IPS-NIHi7 (cell line): ENCODE measurements around the gene LARP4.
"Not testable (repeated sequence)": the region's sequence is repeated elsewhere in the genome, so short reads cannot be mapped to it uniquely, and the experiment has no call there.

Experiments used
- DNase-seq: peaks from one replicate; pipeline ENCODE4 v3.0.0; 2012; ENCODE audit warnings: mixed read lengths; ENCODE audit errors: extremely low spot score

Gene LARP4

GRCh38 chr12:50482571-50482970, 81.9 kb downstream of the LARP4 start:
- no peak for DNase-seq

GRCh38 chr12:50483488-50483887, 82.8 kb downstream of the LARP4 start:
- no peak for DNase-seq

GRCh38 chr12:50488801-50489200, 88.1 kb downstream of the LARP4 start:
- DNase-seq, result no peak

GRCh38 chr12:50498119-50498518, 97.4 kb downstream of the LARP4 start:
- not testable (repeated sequence) for DNase-seq

- DNase-seq, result peak; percentile 93
Measured at GRCh38 chr12:50504798-50505674, 104.4 kb downstream of the LARP4 start, which contains the start of gene DIP2B. DIP2B (plus strand) TSS chr12:50504985; CDS start chr12:50505141, 156 bp downstream.

- DNase-seq, result no peak
Measured at GRCh38 chr12:50505675-50506530, 105.2 kb downstream of the LARP4 start.

- no peak for DNase-seq
Measured at GRCh38 chr12:50506753-50507473, 106.2 kb downstream of the LARP4 start.

- DNase-seq, result no peak
Measured at GRCh38 chr12:50507474-50507838, 106.8 kb downstream of the LARP4 start.

- no peak for DNase-seq
Measured at GRCh38 chr12:50507930-50508329, 107.2 kb downstream of the LARP4 start.

GRCh38 chr12:50508414-50508813, 107.7 kb downstream of the LARP4 start:
- no peak for DNase-seq

- no peak for DNase-seq
Measured at GRCh38 chr12:50508970-50509663, 108.4 kb downstream of the LARP4 start.

- DNase-seq, result no peak
Measured at GRCh38 chr12:50514526-50515276, 114.0 kb downstream of the LARP4 start.

GRCh38 chr12:50515587-50515986, 114.9 kb downstream of the LARP4 start:
- no peak for DNase-seq

- no peak for DNase-seq
Measured at GRCh38 chr12:50517421-50518048, 116.8 kb downstream of the LARP4 start.

GRCh38 chr12:50518090-50518489, 117.4 kb downstream of the LARP4 start:
- no peak for DNase-seq

GRCh38 chr12:50519353-50519752, 118.7 kb downstream of the LARP4 start:
- no peak for DNase-seq

GRCh38 chr12:50520416-50521207, 119.9 kb downstream of the LARP4 start:
- no peak for DNase-seq

- not testable (repeated sequence) for DNase-seq
Measured at GRCh38 chr12:50521781-50522180, 121.1 kb downstream of the LARP4 start.

GRCh38 chr12:50523772-50524171, 123.1 kb downstream of the LARP4 start:
- no peak for DNase-seq
